A549 (cell line): ENCODE measurements around the gene PPID. TPM values are rescaled to one million over a fixed set of nuclear protein-coding genes. Genes with fewer than 3 reads are reported as not detected.
A peak's percentile ranks its signal among the peaks of the same experiment; 100 is the strongest.

Experiments
- ATAC-seq, 2 experiments: fragments of 200-7000 bp in 1 of 2; fragments of >200 bp in 1 of 2; cut with Nextera tagmentation in 1 of 2; cut with Tn5 transposase in 1 of 2; 3 replicates each; pipeline versions ENCODE4 v1.8.0 to v1.9.1; 2018 to 2020; ENCODE audit warnings: mild to moderate bottlenecking in 1 of 2, moderate library complexity in 1 of 2
- CTCF ChIA-PET: fragments of 300-600 bp; sonication (Branson Sonifier 250); formaldehyde crosslinking; extraction: SDS; loops from one replicate; lab custom pipeline; 2021; ENCODE audit warnings: antibody characterized with exemption, inconsistent platforms; lab: Yijun Ruan, JAX
- POLR2A ChIA-PET: fragments of 350-600 bp; formaldehyde crosslinking; extraction: SDS; loops from one replicate; lab custom pipeline; 2021; ENCODE audit warnings: antibody characterized with exemption, inconsistent platforms; lab: Yijun Ruan, JAX
- DNase-seq, 2 experiments: peaks; one replicate each; pipeline versions ENCODE4 v3.0.0 to v3.0.0-alpha.2; 2011 to 2016; ENCODE audit warnings: low read depth in 1 of 2, low spot score in 1 of 2
- FAIRE-seq: peaks from 2 replicates; lab custom pipeline; 2011; peaks lifted over from hg19 to GRCh38; lab: Jason Lieb, UNC
- H3K27ac ChIP-seq, 2 experiments: fragments of >200 bp; sonication (Bioruptor Twin); formaldehyde crosslinking; 3 replicates each; pipeline ENCODE4 v1.5.1; 2016 to 2017
- H3K4me1 ChIP-seq: fragments of >200 bp; sonication (Bioruptor Twin); formaldehyde crosslinking; 3 replicates; pipeline ENCODE4 v1.6.1; 2016
- H3K4me2 ChIP-seq: fragments of >200 bp; sonication (Bioruptor Twin); formaldehyde crosslinking; 3 replicates; pipeline ENCODE4 v1.6.1; 2016
- H3K4me3 ChIP-seq: fragments of >200 bp; sonication (Bioruptor Twin); formaldehyde crosslinking; 3 replicates; pipeline ENCODE4 v1.5.1; 2016
- H3K9me3 ChIP-seq: fragments of >200 bp; sonication (Bioruptor Twin); formaldehyde crosslinking; 3 replicates; pipeline ENCODE4 v1.6.1; 2016
- CBX8 ChIP-seq: fragments of 200-600 bp; sonication (generic); IDR thresholded peaks from 2 replicates; pipeline ENCODE4 v1.6.1; 2016
- CHD2 ChIP-seq: fragments of 150-350 bp; IDR thresholded peaks from 2 replicates; pipeline ENCODE4 v1.6.1; 2014; ENCODE audit warnings: low read length; ENCODE audit not compliant: partially characterized antibody
- E2F6 ChIP-seq: IDR thresholded peaks from 2 replicates; pipeline ENCODE4 v1.6.1; 2012; ENCODE audit warnings: low read depth, borderline replicate concordance
- EP300 ChIP-seq, 2 experiments: fragments of >200 bp; sonication (Bioruptor Twin); formaldehyde crosslinking; IDR thresholded peaks; 2 replicates in 1 of 2; 3 replicates in 1 of 2; pipeline ENCODE4 v1.6.1; 2016 to 2017
- GATA3 ChIP-seq: IDR thresholded peaks from 2 replicates; pipeline ENCODE4 v1.6.1; 2012; ENCODE audit warnings: borderline replicate concordance
- HDAC2 ChIP-seq: fragments of 200-600 bp; sonication (generic); IDR thresholded peaks from 2 replicates; pipeline ENCODE4 v1.6.1; 2016
- JUN ChIP-seq, 2 experiments: fragments of >200 bp; sonication (Bioruptor Twin); formaldehyde crosslinking; IDR thresholded peaks; 2 replicates in 1 of 2; 3 replicates in 1 of 2; pipeline ENCODE4 v1.6.1; 2016 to 2017
- KDM5A ChIP-seq: fragments of 200-600 bp; sonication (generic); IDR thresholded peaks from 2 replicates; pipeline ENCODE4 v1.6.1; 2016; ENCODE audit warnings: antibody characterized with exemption, mild to moderate bottlenecking
- MAX ChIP-seq: IDR thresholded peaks from 2 replicates; pipeline ENCODE4 v1.6.1; 2012
- MAZ ChIP-seq: fragments of 150-350 bp; IDR thresholded peaks from 2 replicates; pipeline ENCODE4 v1.6.1; 2014; ENCODE audit warnings: antibody characterized with exemption, low read depth, low read length, borderline replicate concordance
- NR3C1 ChIP-seq: fragments of >200 bp; sonication (Bioruptor Twin); formaldehyde crosslinking; IDR thresholded peaks from 3 replicates; pipeline ENCODE4 v1.6.1; 2017
- PHF8 ChIP-seq: fragments of 200-600 bp; sonication (generic); IDR thresholded peaks from 2 replicates; pipeline ENCODE4 v1.6.1; 2016; ENCODE audit warnings: low read depth, mild to moderate bottlenecking, antibody characterized with exemption, moderate library complexity, borderline replicate concordance
- RAD21 ChIP-seq, 2 experiments: fragments of >200 bp in 1 of 2; sonication (Bioruptor Twin) in 1 of 2; formaldehyde crosslinking in 1 of 2; IDR thresholded peaks in 1 of 2; conservative IDR thresholded peaks in 1 of 2; 2 replicates in 1 of 2; 3 replicates in 1 of 2; pipeline ENCODE4 v1.6.1; 2012 to 2018; ENCODE audit warnings: inconsistent platforms in 1 of 2
- RFX5 ChIP-seq: fragments of 450-650 bp; IDR thresholded peaks from 2 replicates; pipeline ENCODE4 v1.7.1; 2014; ENCODE audit warnings: antibody characterized with exemption, mild to moderate bottlenecking, moderate library complexity
- RNF2 ChIP-seq: fragments of 200-600 bp; sonication (generic); IDR thresholded peaks from 2 replicates; pipeline ENCODE4 v1.6.1; 2016; ENCODE audit warnings: low read depth, mild to moderate bottlenecking, antibody characterized with exemption, moderate library complexity, borderline replicate concordance
- SREBF2 ChIP-seq: fragments of 450-650 bp; IDR thresholded peaks from 2 replicates; pipeline ENCODE4 v1.6.1; 2014; ENCODE audit warnings: mild to moderate bottlenecking, moderate library complexity
- ZFP36 ChIP-seq: fragments of 450-650 bp; IDR thresholded peaks from 2 replicates; pipeline ENCODE4 v1.6.1; 2014; ENCODE audit warnings: borderline replicate concordance; ENCODE audit not compliant: partially characterized antibody
- ZNF302 ChIP-seq: fragments of 250-450 bp; sonication (Bioruptor Pico); IDR thresholded peaks from 2 replicates; pipeline ENCODE4 v1.9.0; 2021; ENCODE audit warnings: inconsistent platforms, mild to moderate bottlenecking, moderate library complexity
- WGBS: methylation state at CpG from one replicate; pipeline ENCODE4 v1.1.6; 2017; ENCODE audit errors: missing lambda C conversion rate; 5-methylcytosine and 5-hydroxymethylcytosine counted together
- polyA plus RNA-seq, 4 experiments: library from polyadenylated mRNA; depleted of rRNA in 3 of 4; stranded (reverse); fragments of >200 nt; fragmentation: RNase III in 1 of 4; extraction: RNeasy Plus Mini Kit Qiagen cat#74134 plus additional on column Dnase treatment in 1 of 4; gene quantifications; 2 replicates in 3 of 4; 3 replicates in 1 of 4; pipeline ENCODE4 v1.2.3, GENCODE V29; 2011 to 2017
- TF ChIP-seq, protein P1 (sequence below): fragments of 200-600 bp; sonication (generic); IDR thresholded peaks from 2 replicates; pipeline ENCODE4 v1.6.1; 2016; ENCODE audit warnings: antibody characterized with exemption, mild to moderate bottlenecking, moderate library complexity
- TF ChIP-seq, protein P2 (sequence below): fragments of 450-650 bp; IDR thresholded peaks from 2 replicates; pipeline ENCODE4 v1.6.1; 2014; ENCODE audit warnings: antibody characterized with exemption

Gene PPID
- polyA plus RNA-seq, 2 of the 4 experiments (the other 2 are of a cell fraction) = 30.7 to 44.1 TPM

DNA sequence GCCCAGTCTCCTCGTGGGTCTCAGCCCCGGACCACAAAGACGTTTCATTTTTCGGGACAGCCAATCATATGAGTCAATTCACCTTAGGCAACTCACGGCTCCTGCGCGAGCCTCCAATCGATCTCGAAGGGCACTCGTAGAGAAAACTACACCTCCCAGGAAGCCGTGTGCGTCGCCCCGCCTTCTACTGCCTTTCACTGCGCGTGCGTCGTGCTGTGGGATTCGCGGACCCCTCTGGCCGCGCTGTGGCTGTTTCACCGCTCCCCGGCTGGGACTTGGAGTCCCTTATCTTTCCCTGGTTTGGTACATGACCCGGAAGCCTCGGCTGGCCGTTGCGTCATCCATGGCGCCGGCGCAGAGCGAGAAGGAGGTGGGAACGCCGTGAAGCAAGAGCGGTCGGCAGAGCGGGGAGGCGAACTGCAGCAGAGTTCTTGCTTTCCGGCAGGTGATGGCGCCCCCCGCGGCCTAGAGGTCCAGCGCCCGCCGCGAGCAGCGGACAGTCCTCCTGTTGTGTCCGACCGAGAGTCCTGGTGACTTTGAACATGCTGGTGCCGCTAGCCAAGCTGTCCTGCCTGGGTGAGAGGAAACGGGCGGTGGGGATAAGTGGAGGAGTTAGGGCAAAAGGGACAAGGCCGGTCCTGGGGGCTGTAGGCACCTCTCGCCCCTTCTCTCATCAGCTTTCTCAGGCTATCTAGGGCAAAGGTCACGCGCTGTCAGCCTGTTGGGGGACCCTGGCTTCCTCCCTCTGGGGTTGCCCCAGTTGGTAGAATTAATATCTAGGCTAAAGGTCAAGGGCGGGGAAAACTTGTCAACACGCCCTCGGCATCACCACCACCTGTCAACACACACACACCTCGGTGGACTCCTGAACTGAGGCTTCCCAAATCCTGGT is 51.0 kb downstream of the PPID start, which contains the start of gene ETFDH (continued):
- TF ChIP-seq GATA3 (0 out of 2 replicates have a peak, but pooled peaks have one; percentile 13), RAD21 (conservative IDR thresholded peaks at IDR 0.05 in 1 of 2, IDR thresholded peaks at IDR 0.05 in 1 of 2) (peak in 1 of 2 experiments; percentile 14; a peak in 1 of 5 replicates), HDAC2 (no peak), ZFP36 (no peak), JUN (IDR thresholded peaks at IDR 0.05) (peak in 1 of 2 experiments; percentile 48; a peak in 1 of 5 replicates), RNF2 (no peak), NR3C1 (no peak), KDM5A (no peak), EP300 (IDR thresholded peaks at IDR 0.05) (no peak), SREBF2 (no peak), PHF8 (peak; percentile 67; the same call in 1 of the 2 replicates), ZNF302 (no peak)
- TF ChIP-seq, all 56 proteins: peak for 9

- peak within 1 kb of the TSS; percentile 94 for H3K4me2 ChIP-seq
- TF ChIP-seq, protein P1, sequence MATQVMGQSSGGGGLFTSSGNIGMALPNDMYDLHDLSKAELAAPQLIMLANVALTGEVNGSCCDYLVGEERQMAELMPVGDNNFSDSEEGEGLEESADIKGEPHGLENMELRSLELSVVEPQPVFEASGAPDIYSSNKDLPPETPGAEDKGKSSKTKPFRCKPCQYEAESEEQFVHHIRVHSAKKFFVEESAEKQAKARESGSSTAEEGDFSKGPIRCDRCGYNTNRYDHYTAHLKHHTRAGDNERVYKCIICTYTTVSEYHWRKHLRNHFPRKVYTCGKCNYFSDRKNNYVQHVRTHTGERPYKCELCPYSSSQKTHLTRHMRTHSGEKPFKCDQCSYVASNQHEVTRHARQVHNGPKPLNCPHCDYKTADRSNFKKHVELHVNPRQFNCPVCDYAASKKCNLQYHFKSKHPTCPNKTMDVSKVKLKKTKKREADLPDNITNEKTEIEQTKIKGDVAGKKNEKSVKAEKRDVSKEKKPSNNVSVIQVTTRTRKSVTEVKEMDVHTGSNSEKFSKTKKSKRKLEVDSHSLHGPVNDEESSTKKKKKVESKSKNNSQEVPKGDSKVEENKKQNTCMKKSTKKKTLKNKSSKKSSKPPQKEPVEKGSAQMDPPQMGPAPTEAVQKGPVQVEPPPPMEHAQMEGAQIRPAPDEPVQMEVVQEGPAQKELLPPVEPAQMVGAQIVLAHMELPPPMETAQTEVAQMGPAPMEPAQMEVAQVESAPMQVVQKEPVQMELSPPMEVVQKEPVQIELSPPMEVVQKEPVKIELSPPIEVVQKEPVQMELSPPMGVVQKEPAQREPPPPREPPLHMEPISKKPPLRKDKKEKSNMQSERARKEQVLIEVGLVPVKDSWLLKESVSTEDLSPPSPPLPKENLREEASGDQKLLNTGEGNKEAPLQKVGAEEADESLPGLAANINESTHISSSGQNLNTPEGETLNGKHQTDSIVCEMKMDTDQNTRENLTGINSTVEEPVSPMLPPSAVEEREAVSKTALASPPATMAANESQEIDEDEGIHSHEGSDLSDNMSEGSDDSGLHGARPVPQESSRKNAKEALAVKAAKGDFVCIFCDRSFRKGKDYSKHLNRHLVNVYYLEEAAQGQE = 0 out of 2 replicates have a peak, but pooled peaks have one; percentile 17
- TF ChIP-seq MAZ (no peak), PHF8 (peak; percentile 56), RAD21 (conservative IDR thresholded peaks at IDR 0.05 in 1 of 2, IDR thresholded peaks at IDR 0.05 in 1 of 2) (no peak), CBX8 (no peak)
- peaks cover 12% of the 10 kb centered on the region; the same call in 2 of the 3 replicates for H3K4me1 ChIP-seq
- CTCF ChIA-PET = interaction anchor here (1.3 to 1.6 kb wide), 2 partner anchors 9 to 10 kb away, joined by 3 to 4 read pairs; no protein-coding TSS in a partner anchor
- FAIRE-seq (no peak), ATAC-seq (peak in 1 of 2 experiments; percentile 55; a peak in 3 of 6 replicates), DNase-seq (no peak)
- peak within 1 kb of the TSS; percentile 85 for H3K4me3 ChIP-seq
- H3K27ac ChIP-seq = peak within 1 kb of the TSS; percentile 74 to 88
- H3K9me3 ChIP-seq = no peaks in the 10 kb centered on the region
- POLR2A ChIA-PET = no interaction called here
- no CpG with 5 or more reads among the region's 20 CpGs for WGBS
Observed at GRCh38 chr4:158671665-158671914, 51.6 kb downstream of the PPID start, which contains the start of gene C4orf46. Gene C4orf46, minus strand, starts transcription at chr4:158671887. Its CDS starts 86 bp downstream, at chr4:158671801.

DNA sequence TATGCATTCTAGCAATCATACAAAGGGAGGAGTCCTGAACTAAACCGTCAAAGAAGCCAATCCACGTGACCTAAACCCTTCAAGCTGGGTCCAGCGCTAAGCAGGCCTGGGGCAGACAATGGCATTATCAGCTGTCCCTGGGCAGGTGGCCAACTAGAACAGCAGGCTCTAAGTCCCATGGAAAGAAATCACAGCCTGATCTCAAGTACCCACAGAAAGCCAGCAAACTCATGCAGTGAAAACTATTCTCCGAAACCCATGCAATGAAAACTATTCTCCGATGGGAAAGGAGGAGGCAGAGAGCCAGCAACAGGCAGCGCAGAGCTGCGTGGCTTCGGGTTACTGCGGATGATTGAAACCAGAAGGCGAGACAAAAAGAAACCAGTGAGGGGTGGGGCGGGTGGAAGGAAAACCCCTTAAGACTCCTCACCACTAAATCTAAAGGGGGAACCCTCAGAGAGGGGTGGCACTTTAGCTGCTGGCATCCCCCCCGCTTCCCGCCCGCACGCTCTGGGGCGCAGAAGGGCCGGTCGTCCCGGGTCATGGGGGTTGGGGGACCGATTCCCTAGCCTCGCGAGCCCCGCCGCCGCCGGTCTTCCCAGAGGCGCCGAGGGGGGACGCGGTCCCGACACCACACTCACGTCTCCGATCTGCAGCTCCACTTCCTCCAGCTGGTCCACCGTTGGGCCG is 52.1 kb downstream of the PPID start:
- POLR2A ChIA-PET = interaction anchor here (0.5 kb wide), 1 partner anchor 452 kb away, joined by 3 read pairs; no protein-coding TSS in a partner anchor

More for the DNA sequence above, 52.1 kb downstream of the PPID start:
- peak; percentile 42 to 54 for ATAC-seq
- no peak for FAIRE-seq
- CTCF ChIA-PET = interaction anchor here (1.2 to 1.6 kb wide), 3 partner anchors 9 to 532 kb away, joined by 3 to 4 read pairs (median 3); no protein-coding TSS in a partner anchor
- Histone ChIP-seq H3K9me3 (no peaks in the 10 kb centered on the region), H3K4me2 (peak overlapping the region; percentile 94), H3K27ac (peak overlapping the region; percentile 71 to 88), H3K4me1 (peaks cover 12% of the 10 kb centered on the region; the same call in 2 of the 3 replicates), H3K4me3 (peak overlapping the region; percentile 85)
- 4% methylated on average over 22 of the region's 35 CpGs for WGBS
- peak; percentile 36 to 42 for DNase-seq
- TF ChIP-seq MAX (peak; percentile 21; the same call in 1 of the 2 replicates), E2F6 (peak; percentile 7; the same call in 1 of the 2 replicates), RFX5 (no peak), CHD2 (no peak)
- TF ChIP-seq, protein P2, sequence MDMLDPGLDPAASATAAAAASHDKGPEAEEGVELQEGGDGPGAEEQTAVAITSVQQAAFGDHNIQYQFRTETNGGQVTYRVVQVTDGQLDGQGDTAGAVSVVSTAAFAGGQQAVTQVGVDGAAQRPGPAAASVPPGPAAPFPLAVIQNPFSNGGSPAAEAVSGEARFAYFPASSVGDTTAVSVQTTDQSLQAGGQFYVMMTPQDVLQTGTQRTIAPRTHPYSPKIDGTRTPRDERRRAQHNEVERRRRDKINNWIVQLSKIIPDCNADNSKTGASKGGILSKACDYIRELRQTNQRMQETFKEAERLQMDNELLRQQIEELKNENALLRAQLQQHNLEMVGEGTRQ = peak; percentile 20; the same call in 1 of the 2 replicates
